Spinal cord (tissue), 4 donors: Measurements from ENCODE around the gene PRAMEF7. TPM values are rescaled to one million over a fixed set of nuclear protein-coding genes. Genes with fewer than 3 reads are reported as not detected.

ENCODE experiments used
- polyA plus RNA-seq, 2 donors: library from polyadenylated mRNA; unstranded; fragments of 120-200 nt; gene quantifications; one replicate each; pipeline ENCODE4 v1.2.1, GENCODE V29; 2013; ENCODE audit not compliant: insufficient read length in 2 of 2
- small RNA-seq: library from RNA; depleted of rRNA; stranded (forward); fragments of <200 nt; gene quantifications from one replicate; pipeline ENCODE3, GENCODE V24; 2014; ENCODE audit warnings: low replicate concordance
- total RNA-seq, 2 donors: library from RNA; depleted of rRNA in 1 of 2; stranded (reverse); fragments of 120-200 nt in 1 of 2; fragments of >200 nt in 1 of 2; gene quantifications; one replicate each; pipeline versions ENCODE4 v1.2.3 to v1.2.4, GENCODE V29; 2013 to 2014

The PRAMEF7 gene
- total and polyA plus RNA-seq, 4 donors = not detected

Small RNA genes lying within 50 kb of the gene (small RNA-seq; reads per million reads assigned to genes)
- not detected for gene RNU6-1072P

Other genes with a start within 250 kb of the PRAMEF7 start
- not detected for gene AADACL3, start 200.5 kb upstream of the PRAMEF7 start, total RNA-seq
- gene AADACL3, start 200.5 kb upstream of the PRAMEF7 start, polyA plus RNA-seq = not detected
- gene CFAP107, start 170.4 kb upstream of the PRAMEF7 start, total RNA-seq = 1 to 10 TPM in 1 of 2 donors, under 1 TPM in 1; 0.69 to 2.3 TPM
- 1 to 10 TPM; 7.0 to 7.5 TPM for gene CFAP107, start 170.4 kb upstream of the PRAMEF7 start, polyA plus RNA-seq
- gene PRAMEF12, start 142.9 kb upstream of the PRAMEF7 start, total RNA-seq = not detected
- gene PRAMEF12, start 142.9 kb upstream of the PRAMEF7 start, polyA plus RNA-seq = under 1 TPM; 0.14 to 0.15 TPM
- not detected for gene PRAMEF1, start 125.2 kb upstream of the PRAMEF7 start, total RNA-seq
- gene PRAMEF1, start 125.2 kb upstream of the PRAMEF7 start, polyA plus RNA-seq = not detected
- not detected for gene PRAMEF11, start 85.2 kb upstream of the PRAMEF7 start, total RNA-seq
- not detected for gene PRAMEF11, start 85.2 kb upstream of the PRAMEF7 start, polyA plus RNA-seq
- not detected for gene HNRNPCL1, start 67.9 kb upstream of the PRAMEF7 start, total RNA-seq
- gene HNRNPCL1, start 67.9 kb upstream of the PRAMEF7 start, polyA plus RNA-seq = not detected
- gene PRAMEF2, start 59.5 kb upstream of the PRAMEF7 start, total RNA-seq = not detected
- not detected for gene PRAMEF2, start 59.5 kb upstream of the PRAMEF7 start, polyA plus RNA-seq
- not detected for gene PRAMEF4, start 30.4 kb upstream of the PRAMEF7 start, total RNA-seq
- gene PRAMEF4, start 30.4 kb upstream of the PRAMEF7 start, polyA plus RNA-seq = not detected
- not detected for gene PRAMEF10, start 18.3 kb upstream of the PRAMEF7 start, total RNA-seq
- gene PRAMEF10, start 18.3 kb upstream of the PRAMEF7 start, polyA plus RNA-seq = not detected
- not detected for gene PRAMEF6, start 31.0 kb downstream of the PRAMEF7 start, total RNA-seq
- gene PRAMEF6, start 31.0 kb downstream of the PRAMEF7 start, polyA plus RNA-seq = not detected
- gene PRAMEF27, start 140.0 kb downstream of the PRAMEF7 start, total RNA-seq = not detected
- gene PRAMEF27, start 140.0 kb downstream of the PRAMEF7 start, polyA plus RNA-seq = not detected
- not detected for gene HNRNPCL3, start 144.2 kb downstream of the PRAMEF7 start, total RNA-seq
- not detected for gene HNRNPCL3, start 144.2 kb downstream of the PRAMEF7 start, polyA plus RNA-seq
- gene PRAMEF25, start 154.2 kb downstream of the PRAMEF7 start, total RNA-seq = not detected
- gene PRAMEF25, start 154.2 kb downstream of the PRAMEF7 start, polyA plus RNA-seq = not detected
- not detected for gene HNRNPCL2, start 200.2 kb downstream of the PRAMEF7 start, total RNA-seq
- under 1 TPM in 1 of 2 donors, not detected in 1; 0.27 TPM for gene HNRNPCL2, start 200.2 kb downstream of the PRAMEF7 start, polyA plus RNA-seq
- gene PRAMEF26, start 239.4 kb downstream of the PRAMEF7 start, total RNA-seq = not detected
- not detected for gene PRAMEF26, start 239.4 kb downstream of the PRAMEF7 start, polyA plus RNA-seq
- gene HNRNPCL4, start 249.0 kb downstream of the PRAMEF7 start, total RNA-seq = not detected
- gene HNRNPCL4, start 249.0 kb downstream of the PRAMEF7 start, polyA plus RNA-seq = under 1 TPM; 0.30 to 0.36 TPM